ENCODE measurements around the gene KCNQ1. TPM values are rescaled to one million over a fixed set of nuclear protein-coding genes. Genes with fewer than 3 reads are reported as not detected.

The KCNQ1 gene
- total RNA-seq, 1 experiment from 2014 or later = 2.3 TPM

- Histone ChIP-seq H4K5ac (ENCODE audit: insufficient read length, low read depth, low read length) (no peak overlapping the region), H3K14ac (ENCODE audit: insufficient read depth, low read length) (no peak overlapping the region), H2BK20ac (ENCODE audit: low read depth, low read length, poor library complexity, severe bottlenecking) (no peak overlapping the region), H3K9me3 (ENCODE audit: control insufficient read depth, low read depth, low read length) (no peaks in the 10 kb centered on the region), H3K23ac (ENCODE audit: insufficient read length, low read depth, low read length) (no peak overlapping the region), H2AFZ (ENCODE audit: low read length) (no peak overlapping the region), H3K23me2 (ENCODE audit: insufficient read length, low read depth, low read length, poor library complexity, severe bottlenecking) (no peaks in the 10 kb centered on the region), H3T11ph (ENCODE audit: low read length) (no peak overlapping the region), H3K79me2 (ENCODE audit: insufficient read depth, low read length) (no peaks in the 10 kb centered on the region), H3K4me2 (ENCODE audit: insufficient read depth, insufficient read length, low read length) (no peak overlapping the region), H4K20me1 (ENCODE audit: control insufficient read depth, insufficient read depth, insufficient read length) (no peaks in the 10 kb centered on the region), H4K91ac (ENCODE audit: insufficient read length, low read depth, low read length) (no peak overlapping the region), H2AK5ac (ENCODE audit: insufficient read length, low read length) (no peak overlapping the region), H2BK5ac (ENCODE audit: insufficient read length, low read length) (no peak overlapping the region), H2BK12ac (ENCODE audit: insufficient read length, low read depth, low read length) (no peak overlapping the region), H3K18ac (ENCODE audit: insufficient read length, low read depth, low read length) (no peak overlapping the region), H3K4me1 (ENCODE audit: insufficient read depth, low read length) (no peaks in the 10 kb centered on the region), H2BK120ac (ENCODE audit: low read depth, low read length, poor library complexity, severe bottlenecking) (no peak overlapping the region), H3K9ac (ENCODE audit: extremely low read depth, insufficient read length, low read length) (no peak overlapping the region), H3K27me3 (ENCODE audit: insufficient read depth, low read length) (peaks cover 2% of the 10 kb centered on the region; the same call in 1 of the 2 replicates), H4K8ac (replicated peaks; ENCODE audit: insufficient read length, low read depth, low read length) (no peak overlapping the region), H3K27ac (ENCODE audit: insufficient read length, low read depth, low read length) (no peak overlapping the region), H2BK15ac (ENCODE audit: low read depth, low read length) (no peak overlapping the region), H3K79me1 (ENCODE audit: insufficient read depth, low read depth, low read length, poor library complexity, severe bottlenecking) (no peaks in the 10 kb centered on the region), H3K4ac (ENCODE audit: low read depth, low read length) (no peak overlapping the region), H3K56ac (ENCODE audit: insufficient read length, low read depth, low read length) (no peak overlapping the region)
- Mint-ChIP-seq H3K27ac (no peak overlapping the region), H3K4me1 (no peaks in the 10 kb centered on the region), H3K27me3 (ENCODE audit: low read depth) (peaks cover 95% of the 10 kb centered on the region), H3K36me3 (ENCODE audit: insufficient read depth in 1 of 3, low read depth in 3 of 3) (no peaks in the 10 kb centered on the region), H3K9me3 (no peaks in the 10 kb centered on the region), H3K4me3 (no peak overlapping the region)
- TF ChIP-seq CTCF (conservative IDR thresholded peaks at IDR 0.05) = no peak
- no CpG with 5 or more reads among the region's 27 CpGs for WGBS (ENCODE audit: extremely low coverage, insufficient read length, low lambda C conversion rate)
- no peak for DNase-seq
Measured at GRCh38 chr11:2540992-2541680, 96.3 kb downstream of the KCNQ1 start.

All from H9 (cell line).